K562 (cell line): ENCODE results near the gene RMC1.

Experiments used
- IRF1 ChIP-seq: sonication (generic); formaldehyde crosslinking; IDR thresholded peaks from 2 replicates; pipeline ENCODE4 v1.8.0; 2022; ENCODE audit warnings: missing genetic modification reagents, mild to moderate bottlenecking, borderline replicate concordance
- POLR2A ChIP-seq: fragments of 450-650 bp; conservative IDR thresholded peaks from 2 replicates; pipeline ENCODE4 v1.6.1; 2016
- SAP30 ChIP-seq: fragments of 200-600 bp; sonication (generic); IDR thresholded peaks from 2 replicates; pipeline ENCODE4 v1.6.1; 2012; ENCODE audit warnings: borderline replicate concordance, low read depth, mild to moderate bottlenecking, moderate library complexity, low read length, control low read depth, inconsistent platforms; ENCODE audit not compliant: insufficient read depth, poor library complexity, severe bottlenecking

- TF ChIP-seq POLR2A (no peak), IRF1 (CRISPR knock-in tag) (no peak), SAP30 (no peak)
Measured at GRCh38 chr18:23521907-23522306, 18.6 kb downstream of the RMC1 start.
